ENCODE results near the gene RING1.

Gene RING1

GRCh38 chr6:33183071-33183683 lies 25.1 kb upstream of the RING1 start:
- peaks cover 24% of the 10 kb centered on the region for H3K4me1 Mint-ChIP-seq
- TF ChIP-seq CTCF (IDR thresholded peaks at IDR 0.05), result no peak
- no peaks in the 10 kb centered on the region for H3K36me3 Mint-ChIP-seq (ENCODE audit: low read depth)
- no peak for DNase-seq
- H3K27me3 Mint-ChIP-seq (ENCODE audit: low read depth, poor library complexity), result peaks cover 70% of the 10 kb centered on the region
- no peak overlapping the region for H3K27ac Mint-ChIP-seq
- no peak overlapping the region for H3K4me3 Mint-ChIP-seq
- peaks cover 4% of the 10 kb centered on the region for H3K9me3 Mint-ChIP-seq

GRCh38 chr6:33185190-33185589 lies 23.1 kb upstream of the RING1 start:
- no peaks in the 10 kb centered on the region for H3K36me3 Mint-ChIP-seq (ENCODE audit: low read depth)
- H3K4me3 Mint-ChIP-seq, result no peak overlapping the region
- no peak for TF ChIP-seq CTCF (IDR thresholded peaks at IDR 0.05)
- DNase-seq, result no peak
- peaks cover 4% of the 10 kb centered on the region for H3K9me3 Mint-ChIP-seq
- H3K27ac Mint-ChIP-seq, result no peak overlapping the region
- H3K27me3 Mint-ChIP-seq (ENCODE audit: low read depth, poor library complexity), result peaks cover 79% of the 10 kb centered on the region
- peaks cover 25% of the 10 kb centered on the region for H3K4me1 Mint-ChIP-seq

- peaks cover 30% of the 10 kb centered on the region for H3K4me1 Mint-ChIP-seq
- no peak overlapping the region for H3K27ac Mint-ChIP-seq
- H3K4me3 Mint-ChIP-seq, result no peak overlapping the region
- no peak for DNase-seq
- TF ChIP-seq CTCF (IDR thresholded peaks at IDR 0.05), result no peak
- H3K27me3 Mint-ChIP-seq (ENCODE audit: low read depth, poor library complexity), result peaks cover 79% of the 10 kb centered on the region
- peaks cover 4% of the 10 kb centered on the region for H3K9me3 Mint-ChIP-seq
- H3K36me3 Mint-ChIP-seq (ENCODE audit: low read depth), result no peaks in the 10 kb centered on the region
Measured at GRCh38 chr6:33185654-33186187, 22.6 kb upstream of the RING1 start.

GRCh38 chr6:33187809-33188208 lies 20.5 kb upstream of the RING1 start:
- Mint-ChIP-seq H3K4me3 (no peak overlapping the region), H3K36me3 (ENCODE audit: low read depth) (no peaks in the 10 kb centered on the region), H3K9me3 (peaks cover 4% of the 10 kb centered on the region), H3K4me1 (peaks cover 43% of the 10 kb centered on the region), H3K27me3 (ENCODE audit: low read depth, poor library complexity) (peaks cover 84% of the 10 kb centered on the region), H3K27ac (no peak overlapping the region)
- no peak for TF ChIP-seq CTCF (IDR thresholded peaks at IDR 0.05)
- no peak for DNase-seq

GRCh38 chr6:33189164-33189563 lies 19.1 kb upstream of the RING1 start:
- Mint-ChIP-seq H3K36me3 (ENCODE audit: low read depth) (peaks cover 6% of the 10 kb centered on the region), H3K9me3 (no peaks in the 10 kb centered on the region), H3K27me3 (ENCODE audit: low read depth, poor library complexity) (peaks cover 96% of the 10 kb centered on the region), H3K4me1 (peaks cover 41% of the 10 kb centered on the region), H3K27ac (no peak overlapping the region), H3K4me3 (no peak overlapping the region)
- TF ChIP-seq CTCF (IDR thresholded peaks at IDR 0.05), result no peak
- no peak for DNase-seq

All from nephron progenitor cell (in vitro differentiated cells).